Mesenchymal stem cell (in vitro differentiated cells and primary cell): Measurements from ENCODE around the gene KCTD1.

Source experiments
- DNase-seq: peaks from one replicate; pipeline ENCODE4 v3.0.0-alpha.2; 2013
- H2AFZ ChIP-seq: one replicate; pipeline ENCODE4 v1.6.1; 2013; ENCODE audit warnings: low read depth, mild to moderate bottlenecking, control low read depth, inconsistent platforms, low read length, moderate library complexity
- H2AK5ac ChIP-seq: 2 replicates; pipeline ENCODE4 v1.6.1; 2013; ENCODE audit warnings: low read length, moderate library complexity, mild to moderate bottlenecking, inconsistent platforms; ENCODE audit not compliant: severe bottlenecking
- H2BK120ac ChIP-seq: one replicate; pipeline ENCODE4 v1.6.1; 2013; ENCODE audit warnings: low read depth, mild to moderate bottlenecking, inconsistent platforms, low read length, moderate library complexity
- H2BK12ac ChIP-seq, 2 experiments: one replicate each; pipeline ENCODE4 v1.6.1; 2013; ENCODE audit warnings: inconsistent platforms in 2 of 2, low read length in 2 of 2, mild to moderate bottlenecking in 2 of 2, moderate library complexity in 2 of 2, control low read depth in 1 of 2
- H2BK15ac ChIP-seq: one replicate; pipeline ENCODE4 v1.6.1; 2013; ENCODE audit warnings: mild to moderate bottlenecking, low read depth, inconsistent platforms; ENCODE audit not compliant: poor library complexity, severe bottlenecking
- H2BK5ac ChIP-seq: 2 replicates; pipeline ENCODE4 v1.6.1; 2013; ENCODE audit warnings: low read depth, mild to moderate bottlenecking, low read length, control low read depth, inconsistent platforms; ENCODE audit not compliant: poor library complexity, severe bottlenecking
- H3K14ac ChIP-seq, 2 experiments: one replicate each; pipeline ENCODE4 v1.6.1; 2013; ENCODE audit warnings: inconsistent platforms in 2 of 2, low read length in 2 of 2, control low read depth in 1 of 2, mild to moderate bottlenecking in 1 of 2, moderate library complexity in 1 of 2
- H3K18ac ChIP-seq, 2 experiments: one replicate each; pipeline ENCODE4 v1.6.1; 2013; ENCODE audit warnings: inconsistent platforms in 2 of 2, low read length in 2 of 2, control low read depth in 1 of 2, low read depth in 1 of 2, mild to moderate bottlenecking in 1 of 2
- H3K23ac ChIP-seq, 2 experiments: one replicate each; pipeline ENCODE4 v1.6.1; 2013; ENCODE audit warnings: inconsistent platforms in 2 of 2, low read length in 2 of 2, mild to moderate bottlenecking in 2 of 2, moderate library complexity in 2 of 2, control low read depth in 1 of 2
- H3K27ac ChIP-seq: 2 replicates; pipeline ENCODE4 v1.5.1; 2013; ENCODE audit warnings: mild to moderate bottlenecking, moderate library complexity, low read length, control low read depth, inconsistent platforms; ENCODE audit not compliant: poor library complexity, severe bottlenecking
- H3K27me3 ChIP-seq, 2 experiments: 2 replicates each; pipeline versions ENCODE4 v1.6.1 to v1.7.0; 2013; ENCODE audit warnings: low read length in 2 of 2, mild to moderate bottlenecking in 2 of 2, moderate library complexity in 2 of 2, control low read depth in 1 of 2, inconsistent platforms in 1 of 2; ENCODE audit not compliant: control insufficient read depth in 1 of 2, insufficient read depth in 1 of 2
- H3K36me3 ChIP-seq, 2 experiments: 2 replicates each; pipeline versions ENCODE4 v1.6.1 to v1.7.0; 2013; ENCODE audit warnings: low read length in 2 of 2, control low read depth in 1 of 2, inconsistent platforms in 1 of 2, low read depth in 1 of 2, mild to moderate bottlenecking in 1 of 2; ENCODE audit not compliant: insufficient read depth in 2 of 2, control insufficient read depth in 1 of 2
- H3K4ac ChIP-seq, 2 experiments: one replicate each; pipeline ENCODE4 v1.6.1; 2013; ENCODE audit warnings: inconsistent platforms in 2 of 2, low read length in 2 of 2, mild to moderate bottlenecking in 2 of 2, moderate library complexity in 2 of 2, control low read depth in 1 of 2, low read depth in 1 of 2
- H3K4me1 ChIP-seq: 2 replicates; pipeline ENCODE4 v1.6.1; 2013; ENCODE audit warnings: low read depth, low read length, control low read depth; ENCODE audit not compliant: control insufficient read depth, insufficient read depth
- H3K4me2 ChIP-seq: 2 replicates; pipeline ENCODE4 v1.6.1; 2013; ENCODE audit warnings: low read length, mild to moderate bottlenecking, inconsistent platforms; ENCODE audit not compliant: poor library complexity, severe bottlenecking
- H3K4me3 ChIP-seq, 2 experiments: 2 replicates each; pipeline versions ENCODE4 v1.5.1 to v1.7.0; 2013; ENCODE audit warnings: low read length in 2 of 2, mild to moderate bottlenecking in 2 of 2, control low read depth in 1 of 2, low read depth in 1 of 2; ENCODE audit not compliant: insufficient read depth in 1 of 2
- H3K79me1 ChIP-seq: replicated peaks from 2 replicates; pipeline ENCODE4 v1.6.1; 2013; ENCODE audit warnings: mild to moderate bottlenecking, control low read depth, low read length, inconsistent platforms; ENCODE audit not compliant: poor library complexity, severe bottlenecking
- H3K9ac ChIP-seq: 2 replicates; pipeline ENCODE4 v1.7.0; 2013; ENCODE audit warnings: mild to moderate bottlenecking, low read length, moderate library complexity
- H3K9me3 ChIP-seq: 2 replicates; pipeline ENCODE4 v1.7.0; 2013; ENCODE audit warnings: mild to moderate bottlenecking, low read length; ENCODE audit not compliant: control insufficient read depth
- H4K8ac ChIP-seq: one replicate; pipeline ENCODE4 v1.6.1; 2013; ENCODE audit warnings: inconsistent platforms, mild to moderate bottlenecking, low read length, moderate library complexity
- H4K91ac ChIP-seq: one replicate; pipeline ENCODE4 v1.6.1; 2013; ENCODE audit warnings: mild to moderate bottlenecking, low read length, inconsistent platforms
- WGBS: methylation state at CpG from one replicate; pipeline ENCODE4 v1.1.7; 2013; ENCODE audit warnings: mixed read lengths; 5-methylcytosine and 5-hydroxymethylcytosine counted together

Gene KCTD1

DNA sequence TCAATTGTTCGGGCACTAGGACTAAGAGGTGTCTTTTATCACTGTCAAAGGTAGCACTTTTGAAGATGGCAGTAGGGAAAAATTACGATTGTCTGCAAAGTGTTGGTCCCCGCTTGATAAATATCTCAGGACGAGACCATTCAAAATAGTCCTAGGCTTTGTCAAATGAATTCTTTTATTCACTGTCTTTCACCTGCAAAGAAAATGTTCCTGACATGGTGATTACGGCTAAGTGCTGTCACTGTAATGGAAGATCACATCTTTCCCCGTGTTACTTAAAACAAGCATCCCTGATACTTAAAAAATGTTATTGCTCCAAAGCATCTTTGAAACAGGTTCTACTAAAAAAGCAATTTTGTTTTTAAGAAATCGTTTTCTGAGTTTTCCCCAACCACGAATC lies 71.7 kb downstream of the KCTD1 start:
- no peak overlapping the region for H2BK5ac ChIP-seq
- peak overlapping the region; percentile 55 for H2AK5ac ChIP-seq
- peaks cover 0 to 8% of the 10 kb centered on the region in 2 experiments for H3K36me3 ChIP-seq
- no peak overlapping the region for H3K4me3 ChIP-seq
- H3K27ac ChIP-seq, result no peak overlapping the region
- 93% methylated on average over 7 of the region's 8 CpGs for WGBS
- H3K4ac ChIP-seq, result no peak overlapping the region
- no peak overlapping the region for H4K91ac ChIP-seq
- no peak overlapping the region for H3K9ac ChIP-seq
- H2BK12ac ChIP-seq, result no peak overlapping the region
- H3K4me2 ChIP-seq, result no peak overlapping the region
- no peak overlapping the region for H2BK15ac ChIP-seq
- no peak overlapping the region for H3K23ac ChIP-seq
- no peaks in the 10 kb centered on the region for H3K27me3 ChIP-seq
- H4K8ac ChIP-seq, result no peak overlapping the region
- no peak for DNase-seq
- H3K14ac ChIP-seq, result no peak overlapping the region
- H2AFZ ChIP-seq, result no peak overlapping the region
- no peak overlapping the region for H3K18ac ChIP-seq
- H3K9me3 ChIP-seq, result no peaks in the 10 kb centered on the region
- peaks cover 18% of the 10 kb centered on the region for H3K4me1 ChIP-seq
- H3K79me1 ChIP-seq, result peaks cover 8% of the 10 kb centered on the region
- H2BK120ac ChIP-seq, result no peak overlapping the region

DNA sequence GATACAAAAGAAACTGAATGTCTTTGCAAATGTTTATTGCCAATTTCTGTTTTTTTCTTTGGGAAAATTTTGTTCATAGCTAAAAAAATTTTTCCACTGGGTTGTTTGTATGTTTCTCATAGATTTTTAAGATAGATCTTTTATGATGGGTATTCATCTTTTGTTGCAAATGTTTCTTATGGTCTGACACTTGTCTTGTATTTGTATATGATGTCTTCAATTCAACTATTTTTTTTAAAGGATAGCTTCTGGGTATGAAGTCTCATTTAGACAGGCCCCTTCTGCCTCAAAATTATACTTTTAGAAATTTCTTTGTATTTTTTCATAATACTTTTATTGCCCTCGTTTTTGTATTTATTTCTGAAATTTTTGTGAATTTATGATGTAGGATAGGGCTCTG lies 73.8 kb downstream of the KCTD1 start:
- H3K14ac ChIP-seq, result no peak overlapping the region
- H2BK12ac ChIP-seq, result no peak overlapping the region
- no peaks in the 10 kb centered on the region for H3K27me3 ChIP-seq
- no peak overlapping the region for H4K91ac ChIP-seq
- no peak overlapping the region for H2BK120ac ChIP-seq
- no peak overlapping the region for H3K4me3 ChIP-seq
- H3K18ac ChIP-seq, result no peak overlapping the region
- H3K9me3 ChIP-seq, result no peaks in the 10 kb centered on the region
- no peak overlapping the region for H3K4me2 ChIP-seq
- H3K4me1 ChIP-seq, result peaks cover 19% of the 10 kb centered on the region
- no peak overlapping the region for H2AFZ ChIP-seq
- H3K27ac ChIP-seq, result no peak overlapping the region
- no peak overlapping the region for H2AK5ac ChIP-seq
- H3K79me1 ChIP-seq, result peaks cover 13% of the 10 kb centered on the region
- no peak overlapping the region for H4K8ac ChIP-seq
- no CpG with 5 or more reads among the region's 1 CpG for WGBS
- no peak overlapping the region for H2BK5ac ChIP-seq
- H3K36me3 ChIP-seq, result peaks cover 0 to 13% of the 10 kb centered on the region in 2 experiments
- H2BK15ac ChIP-seq, result no peak overlapping the region
- H3K4ac ChIP-seq, result no peak overlapping the region
- H3K9ac ChIP-seq, result no peak overlapping the region
- H3K23ac ChIP-seq, result no peak overlapping the region
- DNase-seq, result no peak

DNA sequence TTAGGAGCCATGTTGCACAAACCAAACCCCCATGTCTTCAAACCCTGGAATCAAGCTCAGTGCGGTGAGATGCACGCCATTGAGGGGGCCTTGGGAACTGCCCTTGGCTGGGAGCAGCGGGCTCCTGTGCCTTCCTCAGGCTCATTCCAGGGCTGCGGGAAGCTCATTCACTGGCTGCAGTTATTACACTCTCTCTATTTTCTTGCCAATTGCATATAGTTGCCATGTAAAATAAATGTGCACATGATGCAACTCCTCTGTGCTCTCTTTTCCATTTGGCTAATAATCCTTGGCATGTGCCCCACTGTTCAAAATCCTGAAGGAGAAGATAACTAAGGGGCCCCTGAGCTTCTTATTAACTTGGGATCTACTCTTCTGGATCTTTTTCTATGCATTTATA lies 74.7 kb downstream of the KCTD1 start:
- Histone ChIP-seq H3K79me1 (peaks cover 15% of the 10 kb centered on the region), H4K8ac (no peak overlapping the region), H4K91ac (no peak overlapping the region), H3K4me2 (no peak overlapping the region), H2BK12ac (no peak overlapping the region), H3K9me3 (no peaks in the 10 kb centered on the region), H2AK5ac (no peak overlapping the region), H3K4ac (no peak overlapping the region), H3K4me3 (no peak overlapping the region), H3K36me3 (peaks cover 0 to 13% of the 10 kb centered on the region in 2 experiments), H2BK15ac (no peak overlapping the region), H3K27me3 (no peaks in the 10 kb centered on the region), H2BK120ac (no peak overlapping the region), H2BK5ac (no peak overlapping the region), H3K27ac (no peak overlapping the region), H3K23ac (no peak overlapping the region), H2AFZ (no peak overlapping the region), H3K4me1 (peaks cover 13% of the 10 kb centered on the region), H3K14ac (no peak overlapping the region), H3K9ac (no peak overlapping the region), H3K18ac (no peak overlapping the region)
- no peak for DNase-seq
- WGBS, result 96% methylated on average over 4 of the region's 4 CpGs

DNA sequence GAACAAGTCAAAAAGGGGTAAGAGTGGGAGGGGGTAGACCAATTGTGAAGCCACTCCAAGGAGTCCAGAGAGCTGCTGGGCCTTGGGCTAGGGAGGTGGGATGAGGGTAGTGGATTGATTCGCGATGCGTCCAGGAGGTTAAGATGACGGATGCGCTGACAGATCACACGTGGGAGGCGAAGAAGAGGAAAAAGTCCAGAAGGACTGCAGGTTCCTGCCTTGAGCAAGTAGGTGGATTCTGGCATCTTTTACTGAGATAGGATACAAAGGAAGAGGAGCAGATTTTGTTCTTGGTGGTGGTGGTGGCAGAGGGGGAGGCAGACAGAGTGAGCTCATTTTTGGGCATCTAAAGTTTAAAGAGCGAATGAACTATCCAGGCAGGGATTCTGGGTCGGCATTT lies 76.5 kb downstream of the KCTD1 start:
- Histone ChIP-seq H3K9ac (no peak overlapping the region), H2AFZ (no peak overlapping the region), H3K14ac (no peak overlapping the region), H3K27ac (no peak overlapping the region), H3K4ac (no peak overlapping the region), H2BK120ac (no peak overlapping the region), H4K91ac (no peak overlapping the region), H2BK15ac (no peak overlapping the region), H2BK12ac (no peak overlapping the region), H3K9me3 (no peaks in the 10 kb centered on the region), H3K4me3 (no peak overlapping the region), H3K4me1 (peaks cover 13% of the 10 kb centered on the region), H3K18ac (no peak overlapping the region), H3K79me1 (peaks cover 15% of the 10 kb centered on the region), H3K36me3 (peaks cover 0 to 16% of the 10 kb centered on the region in 2 experiments), H4K8ac (no peak overlapping the region), H3K4me2 (no peak overlapping the region), H3K23ac (no peak overlapping the region), H3K27me3 (no peaks in the 10 kb centered on the region), H2AK5ac (peak overlapping the region; percentile 79), H2BK5ac (no peak overlapping the region)
- DNase-seq, result no peak
- WGBS, result 94% methylated on average over 7 of the region's 9 CpGs
